ENCODE measurements around the gene ARHGEF1.

The ARHGEF1 gene

GRCh38 chr19:41918653-41919244 lies 35.8 kb downstream of the ARHGEF1 start:
- DNase-seq (ENCODE audit: low read depth in 2 of 2) = no peak

DNA sequence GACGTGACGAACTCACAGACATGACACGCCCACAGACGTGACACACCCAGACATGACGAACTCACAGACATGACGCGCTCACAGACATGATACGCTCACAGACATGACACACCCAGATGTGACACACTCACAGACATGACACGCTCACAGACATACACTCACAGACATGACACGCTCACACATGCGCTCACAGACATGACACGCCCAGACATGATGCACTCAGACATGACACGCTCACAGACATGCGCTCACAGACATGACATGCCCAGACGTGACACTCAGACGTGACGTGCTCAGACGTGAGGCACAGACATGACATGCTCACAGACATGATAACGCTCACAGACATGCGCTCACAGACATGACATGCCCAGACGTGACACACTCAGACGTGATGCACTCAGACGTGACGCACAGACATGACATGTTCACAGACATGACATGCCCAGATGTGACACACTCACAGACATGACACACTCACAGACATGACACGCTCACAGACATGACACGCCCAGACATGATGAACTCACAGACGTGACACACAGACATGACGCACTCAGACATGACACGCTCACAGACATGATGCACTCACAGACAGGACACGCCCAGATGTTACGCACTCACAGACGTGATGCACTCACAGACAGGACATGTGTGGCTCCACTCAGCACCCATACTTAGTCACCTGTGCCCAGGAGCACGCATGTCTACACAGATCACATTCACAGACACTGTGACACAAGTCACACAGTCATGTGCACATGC lies 37.1 kb downstream of the ARHGEF1 start:
- no peak for DNase-seq (ENCODE audit: low read depth in 2 of 2)

GRCh38 chr19:41920882-41921576 lies 38.0 kb downstream of the ARHGEF1 start:
- no peak for DNase-seq (ENCODE audit: low read depth in 2 of 2)

- DNase-seq (ENCODE audit: low read depth in 2 of 2) = no peak
Measured at GRCh38 chr19:41921577-41922576, 38.9 kb downstream of the ARHGEF1 start.

DNA sequence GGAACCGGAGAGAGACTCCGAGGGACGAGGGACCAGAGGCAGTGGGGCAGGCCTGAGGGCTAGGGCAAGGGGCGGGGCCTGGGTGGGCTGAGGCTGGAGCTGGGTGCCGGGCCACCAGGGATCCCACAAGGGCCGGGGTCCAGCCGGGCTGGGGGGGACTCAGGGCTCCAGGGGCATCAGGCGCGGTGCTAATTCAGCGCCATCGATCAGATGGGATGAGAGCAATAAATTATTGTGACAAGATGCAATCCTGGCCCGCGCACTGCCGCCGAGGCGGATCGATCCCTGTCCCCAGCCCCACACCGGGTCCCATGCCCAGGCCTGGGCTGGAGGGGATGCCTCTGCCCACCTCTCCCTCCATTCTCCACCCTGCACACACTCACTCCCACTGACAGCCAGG lies 39.6 kb downstream of the ARHGEF1 start:
- no peak for DNase-seq (ENCODE audit: low read depth in 2 of 2)

GRCh38 chr19:41923045-41923788 lies 40.2 kb downstream of the ARHGEF1 start:
- no peak for DNase-seq (ENCODE audit: low read depth in 2 of 2)

DNA sequence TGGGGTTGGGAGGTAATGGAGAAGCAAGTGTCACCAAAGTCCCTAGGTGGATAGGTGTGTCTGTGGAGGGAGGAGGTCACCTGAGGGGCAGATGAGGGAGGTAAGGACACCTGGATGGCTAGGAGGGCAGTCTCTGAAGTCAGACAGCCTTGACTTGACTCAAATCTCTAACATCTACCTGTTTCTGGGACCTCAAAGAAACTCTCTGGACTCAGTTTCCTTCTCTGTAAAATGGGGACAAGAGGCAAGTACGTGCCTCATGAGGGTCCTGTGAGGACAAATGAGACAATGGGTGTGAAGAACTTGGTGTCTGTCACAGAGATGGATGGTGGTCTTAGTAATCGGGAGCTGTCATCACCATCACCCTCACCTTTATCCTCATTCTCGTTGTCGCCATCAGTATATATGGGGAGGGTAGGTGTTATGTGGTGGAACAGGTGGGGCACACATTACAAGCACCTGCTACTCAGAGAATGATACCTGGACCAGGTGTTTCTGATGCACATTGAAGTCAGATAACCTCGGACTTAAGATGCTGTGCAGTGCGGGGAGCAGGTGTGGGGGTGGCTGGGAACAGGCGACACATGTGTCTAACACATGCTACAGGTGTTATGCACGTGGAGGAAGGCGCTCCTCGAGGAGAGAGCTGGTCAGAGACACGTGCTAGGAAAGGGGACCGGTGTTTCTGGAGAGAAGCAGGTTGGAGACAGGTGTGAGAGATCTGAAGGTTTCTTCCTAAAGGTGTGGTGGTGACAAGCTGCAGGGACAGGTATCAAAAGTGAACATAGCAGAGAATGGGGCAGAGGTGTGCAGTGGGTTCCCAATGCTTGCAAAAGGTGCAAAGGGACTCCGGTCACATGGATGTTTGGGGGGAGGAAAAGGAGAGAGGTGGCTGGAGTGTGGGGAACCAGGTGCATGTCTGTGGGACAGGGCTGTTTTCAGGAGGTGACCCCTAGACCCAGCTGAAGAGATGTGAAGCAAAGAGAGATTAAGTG lies 41.5 kb downstream of the ARHGEF1 start:
- no peak for DNase-seq (ENCODE audit: low read depth in 2 of 2)

- no peak for DNase-seq (ENCODE audit: low read depth in 2 of 2)
Measured at GRCh38 chr19:41925208-41926003, 42.4 kb downstream of the ARHGEF1 start.

GRCh38 chr19:41926028-41926762 lies 43.2 kb downstream of the ARHGEF1 start:
- no peak for DNase-seq (ENCODE audit: low read depth in 2 of 2)

DNA sequence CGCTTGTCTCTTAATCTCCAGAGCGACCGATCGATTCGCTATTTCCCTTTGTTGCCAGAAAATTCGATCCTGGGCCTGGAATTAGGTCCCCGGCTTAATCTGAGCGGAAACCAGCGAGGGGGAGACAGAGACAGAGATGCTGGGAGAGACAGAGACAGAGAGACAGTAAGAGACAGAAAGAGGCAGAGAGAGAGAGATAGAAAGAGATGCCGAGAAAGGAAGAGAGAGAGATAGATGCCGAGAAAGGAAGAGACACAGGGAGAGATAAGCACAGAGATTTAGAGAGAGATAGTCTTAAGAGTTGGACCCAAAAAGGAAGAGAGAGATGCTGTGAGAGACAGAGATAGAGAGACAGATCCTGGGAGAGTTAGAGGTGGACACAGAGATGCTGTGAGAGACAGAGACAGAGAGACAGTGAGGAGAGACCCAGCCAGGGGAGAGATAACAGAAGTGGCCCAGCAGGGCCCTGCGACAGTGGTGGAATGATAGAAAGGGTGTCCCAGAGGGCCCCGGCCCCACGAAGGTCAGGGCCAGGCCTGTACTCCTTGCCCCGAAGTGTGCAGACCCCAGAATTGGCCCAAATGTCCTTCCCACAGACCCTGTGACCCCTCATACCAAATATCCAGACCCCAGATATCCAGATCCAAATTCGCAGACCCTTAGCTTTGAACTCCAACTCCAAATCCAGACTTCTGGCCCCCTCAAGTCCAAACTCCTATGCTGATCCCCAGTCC lies 43.9 kb downstream of the ARHGEF1 start:
- DNase-seq (ENCODE audit: low read depth in 2 of 2) = no peak

- no peak for DNase-seq (ENCODE audit: low read depth in 2 of 2)
Measured at GRCh38 chr19:41927497-41928192, 44.7 kb downstream of the ARHGEF1 start.

DNA sequence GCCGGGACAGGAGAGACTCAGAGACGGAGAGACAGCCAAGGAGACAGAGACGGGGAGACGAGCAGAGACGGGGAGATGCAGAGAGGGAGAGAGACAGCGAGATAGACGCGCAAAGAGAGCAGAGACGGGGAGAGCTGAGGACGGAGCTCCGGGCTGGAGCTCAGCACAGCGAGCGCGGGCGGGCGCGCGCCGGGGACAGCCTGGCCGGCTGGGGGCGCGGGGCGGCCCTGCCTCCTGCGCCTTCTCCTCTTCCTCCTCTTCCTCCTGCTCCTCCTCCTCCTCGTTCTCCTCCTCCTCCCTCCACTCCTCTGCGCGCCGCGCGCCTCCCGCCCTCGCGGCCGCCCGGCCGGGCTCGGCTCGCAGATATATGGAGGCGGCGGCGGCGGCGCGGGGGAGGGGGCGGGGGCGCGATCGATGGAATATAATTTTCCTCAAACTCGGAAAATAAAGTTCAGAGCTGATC lies 45.3 kb downstream of the ARHGEF1 start, which contains the start of gene ERFL:
Gene ERFL, minus strand, starts transcription at position 229 of the 463 bp plus-strand sequence. CDS start 15,530 bp downstream, outside the sequence.
- no peak for DNase-seq (ENCODE audit: low read depth in 2 of 2)

DNA sequence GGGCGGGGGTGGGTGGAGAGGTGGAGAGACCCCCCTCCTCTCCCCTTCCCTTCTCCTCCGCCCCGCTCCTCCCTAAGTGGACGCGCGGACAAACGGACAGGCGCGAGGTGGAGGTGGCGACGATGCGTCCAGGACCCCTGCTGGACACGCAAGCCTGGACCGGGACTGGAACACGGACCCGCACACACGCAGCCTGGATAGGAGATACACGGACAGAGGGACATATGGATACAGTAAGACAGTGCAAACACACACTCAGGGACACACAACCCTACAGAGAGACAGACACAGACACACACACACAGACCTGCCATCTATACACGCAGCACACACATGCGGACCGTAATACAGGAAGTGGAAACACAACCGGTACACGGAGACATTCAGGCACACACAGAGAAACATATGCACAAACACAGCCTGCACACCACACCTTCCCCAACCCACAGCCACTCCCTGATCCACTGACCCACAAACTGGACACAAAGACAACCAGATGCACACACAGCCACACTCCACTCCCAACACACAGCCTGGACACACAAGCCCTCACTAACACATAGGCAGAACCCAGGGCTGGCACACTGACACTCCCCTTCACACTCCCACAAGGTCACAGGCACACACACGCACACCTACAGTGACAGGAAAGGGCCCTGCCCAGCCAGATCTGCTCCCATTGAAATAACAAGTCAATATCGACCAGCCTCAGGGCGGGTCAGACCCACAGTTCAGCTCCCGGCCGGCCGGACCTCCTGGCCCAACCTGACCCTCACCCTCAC lies 46.0 kb downstream of the ARHGEF1 start:
- no peak for DNase-seq (ENCODE audit: low read depth in 2 of 2)

DNA sequence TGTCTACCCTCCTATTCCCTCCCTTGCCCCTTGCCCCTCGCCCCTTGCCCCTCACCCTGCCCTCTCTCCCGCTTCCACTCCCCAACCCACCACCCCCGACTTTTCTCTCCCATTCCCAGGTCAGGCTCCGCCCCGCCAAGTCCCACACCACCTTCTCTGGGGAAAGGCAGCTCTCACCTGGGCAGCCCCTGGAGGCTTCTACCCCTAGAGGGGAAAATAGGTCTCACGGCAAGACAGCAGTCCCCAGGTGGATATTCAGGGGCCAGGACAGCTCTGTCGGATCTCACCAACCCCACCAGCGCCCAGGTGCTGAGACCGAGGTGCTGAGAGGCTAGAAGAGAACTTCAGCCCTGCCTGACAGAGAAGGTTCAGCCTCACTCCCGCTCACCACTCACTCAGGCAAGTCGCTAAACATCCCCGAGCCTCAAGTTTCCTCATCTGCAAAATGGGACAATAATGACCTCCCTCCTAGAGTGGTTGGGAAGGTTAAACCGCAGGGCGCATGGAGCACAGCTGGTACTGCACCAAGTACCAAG lies 46.6 kb downstream of the ARHGEF1 start:
- DNase-seq (ENCODE audit: low read depth in 2 of 2) = no peak

GRCh38 chr19:41930322-41930722 lies 47.3 kb downstream of the ARHGEF1 start:
- no peak for DNase-seq (ENCODE audit: low read depth in 2 of 2)

All from stimulated activated CD4-positive, alpha-beta T cell treated with anti-CD3 and anti-CD28 coated beads, Interleukin-1b, Interleukin-23, amount 100 ng/mL, for 1 hour (primary cell).